GM12892 (cell line): ENCODE measurements around the gene ITGB5.

ENCODE experiments used
- POLR2A ChIP-seq: IDR thresholded peaks from 2 replicates; pipeline ENCODE4 v1.6.1; 2011; ENCODE audit warnings: low read depth, low read length, control low read depth
- POLR2AphosphoS5 ChIP-seq: IDR thresholded peaks from 2 replicates; pipeline ENCODE4 v1.6.1; 2011; ENCODE audit warnings: low read depth, low read length, control low read depth
- TAF1 ChIP-seq: IDR thresholded peaks from 2 replicates; pipeline ENCODE4 v1.6.1; 2011; ENCODE audit warnings: low read depth, mild to moderate bottlenecking, control low read depth, low read length, borderline replicate concordance

- TF ChIP-seq POLR2A (no peak), POLR2AphosphoS5 (no peak), TAF1 (no peak)
These were observed 2.6 kb downstream of the ITGB5 start for GRCh38 chr3:124884474-124885101.
